Mammary epithelial cell (primary cell): ENCODE results near the gene DNASE1L3.

ENCODE experiments used
- EZH2 ChIP-seq: IDR thresholded peaks from 2 replicates; pipeline ENCODE4 v1.6.1; 2012; ENCODE audit warnings: low read length, inconsistent platforms, borderline replicate concordance
- TF ChIP-seq, protein P1 (sequence below), 2 donors: IDR thresholded peaks in 1 of 2; conservative IDR thresholded peaks in 1 of 2; 2 replicates each; pipeline ENCODE4 v1.5.1; 2011 to 2012; ENCODE audit warnings: inconsistent platforms in 2 of 2, low read length in 2 of 2, mild to moderate bottlenecking in 2 of 2, control low read depth in 1 of 2, low read depth in 1 of 2; ENCODE audit not compliant: insufficient read depth in 1 of 2; ENCODE audit errors: extremely low read depth in 1 of 2

DNA sequence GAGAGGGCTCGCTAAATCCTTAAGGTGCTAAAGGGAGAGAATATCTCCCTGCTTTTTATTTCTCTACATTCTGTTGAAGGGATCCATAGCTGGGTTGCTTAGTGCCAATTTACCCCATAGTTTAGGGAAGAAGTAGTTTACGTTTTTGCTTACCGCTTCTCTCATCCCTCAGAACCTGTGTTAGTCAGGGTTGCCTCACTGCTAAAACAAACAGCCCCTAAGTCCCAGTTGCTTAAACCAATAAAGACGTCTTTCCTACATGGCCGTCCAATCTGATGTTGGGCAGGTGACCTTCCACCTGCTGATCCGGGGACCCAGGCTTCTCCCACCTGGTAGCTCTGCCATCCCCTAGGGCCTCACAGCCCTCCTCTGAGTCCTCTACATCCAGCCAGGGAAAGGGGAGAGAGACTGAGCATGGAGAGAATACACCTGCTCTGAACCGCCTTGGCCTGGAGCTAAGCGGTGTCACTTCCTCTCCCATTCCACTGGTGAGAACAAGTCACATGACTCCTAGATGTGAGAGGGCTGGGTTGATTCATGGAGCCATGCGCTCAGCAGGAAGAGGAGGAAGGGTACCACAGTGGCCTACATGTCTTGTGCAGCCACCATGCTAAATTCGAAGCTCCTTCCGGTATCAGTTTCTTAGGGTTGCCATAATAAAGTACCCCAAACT lies 26.3 kb downstream of the DNASE1L3 start:
- TF ChIP-seq, protein P1, sequence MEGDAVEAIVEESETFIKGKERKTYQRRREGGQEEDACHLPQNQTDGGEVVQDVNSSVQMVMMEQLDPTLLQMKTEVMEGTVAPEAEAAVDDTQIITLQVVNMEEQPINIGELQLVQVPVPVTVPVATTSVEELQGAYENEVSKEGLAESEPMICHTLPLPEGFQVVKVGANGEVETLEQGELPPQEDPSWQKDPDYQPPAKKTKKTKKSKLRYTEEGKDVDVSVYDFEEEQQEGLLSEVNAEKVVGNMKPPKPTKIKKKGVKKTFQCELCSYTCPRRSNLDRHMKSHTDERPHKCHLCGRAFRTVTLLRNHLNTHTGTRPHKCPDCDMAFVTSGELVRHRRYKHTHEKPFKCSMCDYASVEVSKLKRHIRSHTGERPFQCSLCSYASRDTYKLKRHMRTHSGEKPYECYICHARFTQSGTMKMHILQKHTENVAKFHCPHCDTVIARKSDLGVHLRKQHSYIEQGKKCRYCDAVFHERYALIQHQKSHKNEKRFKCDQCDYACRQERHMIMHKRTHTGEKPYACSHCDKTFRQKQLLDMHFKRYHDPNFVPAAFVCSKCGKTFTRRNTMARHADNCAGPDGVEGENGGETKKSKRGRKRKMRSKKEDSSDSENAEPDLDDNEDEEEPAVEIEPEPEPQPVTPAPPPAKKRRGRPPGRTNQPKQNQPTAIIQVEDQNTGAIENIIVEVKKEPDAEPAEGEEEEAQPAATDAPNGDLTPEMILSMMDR (conservative IDR thresholded peaks at IDR 0.05 in 1 of 2, IDR thresholded peaks at IDR 0.05 in 1 of 2; ENCODE audit: extremely low read depth in 1 of 2, insufficient read depth in 1 of 2, low read depth in 1 of 2, low read length in 2 of 2) = no peak
- no peak for TF ChIP-seq EZH2
